ENCODE results near the gene MDN1.
A peak's percentile ranks its signal among the peaks of the same experiment; 100 is the strongest.

MDN1 gene

DNA sequence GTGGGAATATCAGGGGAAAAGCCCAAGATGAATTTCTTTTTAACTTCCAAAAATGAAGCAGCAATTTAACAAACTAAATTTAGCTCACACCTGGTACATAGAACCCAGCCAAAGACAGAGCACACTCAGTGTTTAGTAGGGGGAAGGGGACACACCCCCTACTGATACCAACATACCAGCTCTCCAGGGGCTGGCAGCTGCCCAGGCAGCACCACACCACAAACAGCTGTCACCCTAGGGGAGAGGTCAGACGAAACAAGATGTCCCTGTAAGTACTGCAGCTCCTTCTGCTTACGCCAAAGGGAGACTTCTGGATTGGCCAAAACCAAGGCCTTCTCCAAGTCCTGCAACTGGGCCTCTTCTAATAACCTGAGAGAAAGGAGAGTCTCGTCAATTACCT is 26.0 kb downstream of the MDN1 start:
- no peak overlapping the region for H3K4me3 Mint-ChIP-seq
- H3K4me1 Mint-ChIP-seq = peaks cover 3% of the 10 kb centered on the region
- no peak overlapping the region for H3K27ac Mint-ChIP-seq
- no peak for DNase-seq
- TF ChIP-seq, protein P1, sequence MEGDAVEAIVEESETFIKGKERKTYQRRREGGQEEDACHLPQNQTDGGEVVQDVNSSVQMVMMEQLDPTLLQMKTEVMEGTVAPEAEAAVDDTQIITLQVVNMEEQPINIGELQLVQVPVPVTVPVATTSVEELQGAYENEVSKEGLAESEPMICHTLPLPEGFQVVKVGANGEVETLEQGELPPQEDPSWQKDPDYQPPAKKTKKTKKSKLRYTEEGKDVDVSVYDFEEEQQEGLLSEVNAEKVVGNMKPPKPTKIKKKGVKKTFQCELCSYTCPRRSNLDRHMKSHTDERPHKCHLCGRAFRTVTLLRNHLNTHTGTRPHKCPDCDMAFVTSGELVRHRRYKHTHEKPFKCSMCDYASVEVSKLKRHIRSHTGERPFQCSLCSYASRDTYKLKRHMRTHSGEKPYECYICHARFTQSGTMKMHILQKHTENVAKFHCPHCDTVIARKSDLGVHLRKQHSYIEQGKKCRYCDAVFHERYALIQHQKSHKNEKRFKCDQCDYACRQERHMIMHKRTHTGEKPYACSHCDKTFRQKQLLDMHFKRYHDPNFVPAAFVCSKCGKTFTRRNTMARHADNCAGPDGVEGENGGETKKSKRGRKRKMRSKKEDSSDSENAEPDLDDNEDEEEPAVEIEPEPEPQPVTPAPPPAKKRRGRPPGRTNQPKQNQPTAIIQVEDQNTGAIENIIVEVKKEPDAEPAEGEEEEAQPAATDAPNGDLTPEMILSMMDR (IDR thresholded peaks at IDR 0.05) = no peak
- peaks cover 60% of the 10 kb centered on the region for H3K36me3 Mint-ChIP-seq (ENCODE audit: low read depth)
- no peaks in the 10 kb centered on the region for H3K9me3 Mint-ChIP-seq
- no peaks in the 10 kb centered on the region for H3K27me3 Mint-ChIP-seq (ENCODE audit: low read depth, poor library complexity)

DNA sequence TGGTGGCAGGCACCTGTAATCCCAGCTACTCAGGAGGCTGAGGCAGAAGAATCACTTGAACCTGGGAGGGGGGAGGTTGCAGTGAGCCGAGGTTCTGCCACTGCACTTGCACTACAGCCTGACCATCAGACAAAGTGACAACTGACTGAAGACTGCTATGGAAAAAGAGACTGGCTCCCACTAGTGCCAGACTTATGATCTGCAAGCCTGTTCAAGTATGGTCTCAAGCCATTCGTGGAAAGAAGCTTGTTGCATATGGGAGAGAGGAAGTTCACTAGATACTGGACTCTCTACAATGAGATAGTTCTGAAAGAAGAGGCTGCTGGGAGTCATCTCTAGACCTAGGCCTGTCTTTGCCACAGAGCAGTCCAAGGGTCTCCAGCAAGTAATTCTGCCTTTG is 26.7 kb downstream of the MDN1 start:
- Mint-ChIP-seq H3K36me3 (ENCODE audit: low read depth) (peaks cover 65% of the 10 kb centered on the region), H3K4me3 (no peak overlapping the region), H3K9me3 (no peaks in the 10 kb centered on the region), H3K4me1 (peaks cover 3% of the 10 kb centered on the region), H3K27ac (peak overlapping the region; percentile 30), H3K27me3 (ENCODE audit: low read depth, poor library complexity) (no peaks in the 10 kb centered on the region)
- DNase-seq = no peak
- TF ChIP-seq, protein P1 (IDR thresholded peaks at IDR 0.05) = peak; percentile 42

DNA sequence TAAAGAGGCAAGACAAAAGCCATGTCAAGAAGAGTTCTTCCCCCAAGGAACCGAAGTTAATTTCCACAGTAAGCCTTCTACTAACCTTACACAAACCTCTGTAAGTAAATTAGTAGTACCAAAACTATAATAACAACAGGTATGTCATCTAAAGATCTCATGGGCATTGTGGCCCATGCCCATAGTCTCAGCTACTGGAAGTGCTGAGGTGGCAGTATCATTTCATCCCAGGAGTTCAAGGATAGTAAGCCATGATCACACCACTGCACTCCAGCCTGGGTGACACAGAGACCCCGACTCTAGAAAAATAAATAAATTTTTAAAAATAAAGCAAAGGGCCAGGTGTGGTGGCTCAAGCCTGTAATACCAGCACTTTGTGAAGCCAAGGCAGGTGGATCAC is 29.2 kb downstream of the MDN1 start:
- Mint-ChIP-seq H3K4me1 (no peaks in the 10 kb centered on the region), H3K4me3 (no peak overlapping the region), H3K27ac (peak overlapping the region; percentile 21), H3K9me3 (no peaks in the 10 kb centered on the region), H3K27me3 (ENCODE audit: low read depth, poor library complexity) (no peaks in the 10 kb centered on the region), H3K36me3 (ENCODE audit: low read depth) (peaks cover 62% of the 10 kb centered on the region)
- TF ChIP-seq, protein P1 (IDR thresholded peaks at IDR 0.05) = no peak
- no peak for DNase-seq

DNA sequence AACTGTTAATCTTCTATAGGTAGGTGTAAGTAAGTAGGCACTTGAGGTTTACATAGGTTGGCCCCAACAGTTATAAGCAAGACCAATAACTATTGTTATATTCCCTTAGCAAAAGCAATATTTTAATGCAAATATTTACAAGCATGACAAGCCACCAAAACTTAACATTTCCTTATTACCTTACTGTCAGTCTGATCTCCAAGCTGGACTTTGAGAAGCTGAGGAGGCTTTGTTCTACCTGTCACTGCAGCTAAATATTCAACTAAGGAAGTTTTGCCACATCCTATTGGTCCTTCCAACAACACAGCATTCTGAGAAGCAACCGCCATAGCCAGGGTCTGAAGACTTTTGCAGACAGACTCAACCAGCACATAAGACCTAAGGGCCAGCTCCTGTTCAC is 29.6 kb downstream of the MDN1 start:
- Mint-ChIP-seq H3K36me3 (ENCODE audit: low read depth) (peaks cover 62% of the 10 kb centered on the region), H3K4me3 (no peak overlapping the region), H3K9me3 (no peaks in the 10 kb centered on the region), H3K27ac (peak overlapping the region; percentile 21), H3K27me3 (ENCODE audit: low read depth, poor library complexity) (no peaks in the 10 kb centered on the region), H3K4me1 (no peaks in the 10 kb centered on the region)
- TF ChIP-seq, protein P1 (IDR thresholded peaks at IDR 0.05) = no peak
- no peak for DNase-seq

DNA sequence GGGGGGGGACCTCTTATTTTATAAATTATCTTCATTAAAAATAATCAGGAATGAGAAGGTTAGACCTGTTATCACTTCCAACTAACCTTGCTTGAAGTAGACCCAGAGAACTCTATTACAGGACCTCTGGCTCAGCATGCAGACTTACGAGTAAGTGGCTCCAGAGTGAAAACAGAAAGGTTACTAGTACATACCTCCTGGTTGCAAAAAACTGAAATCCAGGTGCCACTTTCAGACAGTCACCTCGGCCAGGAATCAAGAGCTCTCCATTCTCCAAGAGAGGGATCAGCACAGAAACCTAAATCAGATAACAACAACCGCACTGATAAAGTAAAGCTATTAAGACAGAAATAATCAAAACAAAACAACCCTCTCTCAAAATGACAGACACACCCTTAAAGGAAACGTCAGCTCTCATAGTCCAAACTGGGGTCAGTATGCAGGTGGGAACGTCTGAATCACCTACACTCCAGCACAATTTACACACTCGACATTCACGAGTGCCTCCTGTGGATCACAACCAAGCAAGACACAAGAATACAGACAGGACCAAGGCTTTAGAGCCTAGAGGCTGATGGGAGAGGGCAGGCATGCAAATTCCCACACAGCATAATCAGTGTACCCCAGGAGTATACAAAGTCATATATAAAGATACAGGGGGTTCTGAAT is 31.8 kb downstream of the MDN1 start:
- Mint-ChIP-seq H3K36me3 (ENCODE audit: low read depth) (peaks cover 65% of the 10 kb centered on the region), H3K27ac (no peak overlapping the region), H3K4me3 (no peak overlapping the region), H3K27me3 (ENCODE audit: low read depth, poor library complexity) (no peaks in the 10 kb centered on the region), H3K9me3 (peaks cover 16% of the 10 kb centered on the region), H3K4me1 (no peaks in the 10 kb centered on the region)
- no peak for DNase-seq
- TF ChIP-seq, protein P1 (IDR thresholded peaks at IDR 0.05) = no peak

DNA sequence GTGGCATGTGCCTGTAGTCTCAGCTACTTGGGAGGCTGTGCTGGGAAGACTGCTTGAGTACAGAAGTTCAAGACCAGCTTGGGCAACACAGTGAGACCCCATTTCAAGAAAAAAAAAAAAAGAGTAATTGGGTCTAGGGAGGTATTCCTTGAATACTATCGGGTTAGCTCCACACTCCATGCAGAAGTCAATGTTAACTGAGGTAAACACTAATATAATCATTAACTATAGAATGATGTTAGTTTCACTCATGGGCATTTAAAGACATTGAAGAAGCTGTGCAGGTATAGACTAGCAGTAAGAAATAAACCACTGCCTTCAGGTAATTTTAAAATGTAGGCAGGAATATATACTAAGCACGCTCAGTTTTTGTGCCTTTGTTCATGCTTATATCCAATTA is 32.6 kb downstream of the MDN1 start:
- TF ChIP-seq, protein P1 (IDR thresholded peaks at IDR 0.05) = no peak
- Mint-ChIP-seq H3K27me3 (ENCODE audit: low read depth, poor library complexity) (no peaks in the 10 kb centered on the region), H3K9me3 (peaks cover 16% of the 10 kb centered on the region), H3K36me3 (ENCODE audit: low read depth) (peaks cover 67% of the 10 kb centered on the region), H3K4me1 (no peaks in the 10 kb centered on the region), H3K4me3 (no peak overlapping the region), H3K27ac (no peak overlapping the region)
- no peak for DNase-seq
